ENCODE results near the gene FOXB1.
A peak's percentile ranks its signal among the peaks of the same experiment; 100 is the strongest.

Gene FOXB1

GRCh38 chr15:60004009-60004845 is at the start of gene FOXB1:
FOXB1 (plus strand) TSS chr15:60004311; CDS start chr15:60004964, 653 bp downstream.
- no peak for DNase-seq (ENCODE audit: low read depth, low spot score)
- peak; percentile 3 for TF ChIP-seq CTCF (IDR thresholded peaks at IDR 0.05; ENCODE audit: insufficient read depth, low read length, missing control alignments)
- H3K4me3 ChIP-seq (ENCODE audit: low read depth, low read length): peak within 1 kb of the TSS; percentile 20
- CTCF ChIA-PET: no interaction called here
- POLR2A ChIA-PET: interaction anchor here (0.7 kb wide), 1 partner anchor 38 kb away, joined by 3 read pairs; no protein-coding TSS in a partner anchor

GRCh38 chr15:59958288-59958687 is 45.8 kb upstream of the FOXB1 start:
- POLR2A ChIA-PET: no interaction called here
- no peak for DNase-seq (ENCODE audit: low read depth, low spot score)
- CTCF ChIA-PET: no interaction called here
- H3K4me3 ChIP-seq (ENCODE audit: low read depth, low read length): no peak overlapping the region
- TF ChIP-seq CTCF (IDR thresholded peaks at IDR 0.05; ENCODE audit: insufficient read depth, low read length, missing control alignments): no peak

- H3K4me3 ChIP-seq (ENCODE audit: low read depth, low read length): no peak overlapping the region
- DNase-seq (ENCODE audit: low read depth, low spot score): no peak
- TF ChIP-seq CTCF (IDR thresholded peaks at IDR 0.05; ENCODE audit: insufficient read depth, low read length, missing control alignments): no peak
- CTCF ChIA-PET: no interaction called here
- POLR2A ChIA-PET: no interaction called here
These were observed 43.8 kb upstream of the FOXB1 start for GRCh38 chr15:59960318-59960717.

- no peak for TF ChIP-seq CTCF (IDR thresholded peaks at IDR 0.05; ENCODE audit: insufficient read depth, low read length, missing control alignments)
- DNase-seq (ENCODE audit: low read depth, low spot score): no peak
- H3K4me3 ChIP-seq (ENCODE audit: low read depth, low read length): no peak overlapping the region
- ChIA-PET CTCF (no interaction called here), POLR2A (no interaction called here)
These were observed 40.8 kb upstream of the FOXB1 start for GRCh38 chr15:59963322-59963721.

GRCh38 chr15:59963925-59964324 is 40.2 kb upstream of the FOXB1 start:
- CTCF ChIA-PET: no interaction called here
- no peak for TF ChIP-seq CTCF (IDR thresholded peaks at IDR 0.05; ENCODE audit: insufficient read depth, low read length, missing control alignments)
- DNase-seq (ENCODE audit: low read depth, low spot score): no peak
- POLR2A ChIA-PET: no interaction called here
- no peak overlapping the region for H3K4me3 ChIP-seq (ENCODE audit: low read depth, low read length)

GRCh38 chr15:59965741-59966140 is 38.4 kb upstream of the FOXB1 start:
- CTCF ChIA-PET: no interaction called here

More at GRCh38 chr15:59965741-59966140, 38.4 kb upstream of the FOXB1 start:
- no peak for DNase-seq (ENCODE audit: low read depth, low spot score)
- no peak for TF ChIP-seq CTCF (IDR thresholded peaks at IDR 0.05; ENCODE audit: insufficient read depth, low read length, missing control alignments)
- POLR2A ChIA-PET: interaction anchor here (0.6 kb wide), 1 partner anchor 39 kb away, joined by 3 read pairs; no protein-coding TSS in a partner anchor
- no peak overlapping the region for H3K4me3 ChIP-seq (ENCODE audit: low read depth, low read length)

Data from AG04449 (cell line).